ENCODE results near the gene ERLIN1.

- TF ChIP-seq CTCF (IDR thresholded peaks at IDR 0.05; ENCODE audit: insufficient read depth, low read length): no peak
- no peak for TF ChIP-seq REST (IDR thresholded peaks at IDR 0.05; ENCODE audit: insufficient replicate concordance, low read depth)
- TF ChIP-seq GABPA (IDR thresholded peaks at IDR 0.05; ENCODE audit: low read depth): no peak
Observed at GRCh38 chr10:100114976-100115770, 70.7 kb downstream of the ERLIN1 start.

Data from HL-60 (cell line).